ENCODE measurements around the gene ACOXL. TPM values are rescaled to one million over a fixed set of nuclear protein-coding genes. Genes with fewer than 3 reads are reported as not detected.

The ACOXL gene
- polyA plus RNA-seq, 6 donors from 2014 or later: not detected

GRCh38 chr2:110865188-110865587 is 132.8 kb downstream of the ACOXL start:
- DNase-seq (no peak), ATAC-seq (ENCODE audit: low read depth in 2 of 2) (no peak)
- Mint-ChIP-seq H3K27me3 (peaks cover 20 to 38% (median 30%) of the 10 kb centered on the region in 3 donors), H3K4me1 (no peaks in the 10 kb centered on the region), H3K4me3 (no peak overlapping the region), H3K27ac (no peak overlapping the region), H3K36me3 (no peaks in the 10 kb centered on the region), H3K9me3 (no peaks in the 10 kb centered on the region)

- Mint-ChIP-seq H3K9me3 (no peaks in the 10 kb centered on the region), H3K4me3 (no peak overlapping the region), H3K4me1 (no peaks in the 10 kb centered on the region), H3K27ac (no peak overlapping the region), H3K36me3 (no peaks in the 10 kb centered on the region), H3K27me3 (peaks cover 20 to 38% (median 23%) of the 10 kb centered on the region in 3 donors)
- DNase-seq: no peak
- ATAC-seq (ENCODE audit: low read depth in 2 of 2): no peak
These were observed 133.7 kb downstream of the ACOXL start for GRCh38 chr2:110866045-110866444.

DNA sequence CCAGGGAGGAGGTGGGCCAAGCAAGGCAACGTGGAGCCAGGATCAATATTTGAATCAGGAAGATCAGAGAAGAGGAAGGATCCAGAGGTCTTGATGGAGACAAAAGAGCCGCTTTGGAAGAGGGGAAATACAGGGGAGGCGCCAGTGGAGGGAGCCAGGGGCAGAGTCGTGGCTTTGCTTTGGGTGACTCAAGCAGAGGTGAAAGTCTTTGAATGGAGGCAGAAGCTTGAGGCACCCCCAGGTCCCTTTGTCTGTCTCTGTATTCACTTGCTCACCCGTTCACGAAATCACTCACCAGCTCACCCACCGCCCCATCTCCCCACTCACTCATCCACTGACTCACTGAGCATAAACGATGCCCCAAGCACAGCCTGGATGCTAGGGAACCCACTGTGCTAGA is 134.1 kb downstream of the ACOXL start:
- ATAC-seq (ENCODE audit: low read depth in 2 of 2) (no peak), DNase-seq (no peak)
- H3K4me1 Mint-ChIP-seq: no peaks in the 10 kb centered on the region
- peaks cover 19 to 38% (median 23%) of the 10 kb centered on the region in 3 donors for H3K27me3 Mint-ChIP-seq
- peak overlapping the region in 1 of 8 donors; percentile 32 for H3K4me3 Mint-ChIP-seq
- no peaks in the 10 kb centered on the region for H3K9me3 Mint-ChIP-seq
- no peak overlapping the region for H3K27ac Mint-ChIP-seq
- no peaks in the 10 kb centered on the region for H3K36me3 Mint-ChIP-seq

DNA sequence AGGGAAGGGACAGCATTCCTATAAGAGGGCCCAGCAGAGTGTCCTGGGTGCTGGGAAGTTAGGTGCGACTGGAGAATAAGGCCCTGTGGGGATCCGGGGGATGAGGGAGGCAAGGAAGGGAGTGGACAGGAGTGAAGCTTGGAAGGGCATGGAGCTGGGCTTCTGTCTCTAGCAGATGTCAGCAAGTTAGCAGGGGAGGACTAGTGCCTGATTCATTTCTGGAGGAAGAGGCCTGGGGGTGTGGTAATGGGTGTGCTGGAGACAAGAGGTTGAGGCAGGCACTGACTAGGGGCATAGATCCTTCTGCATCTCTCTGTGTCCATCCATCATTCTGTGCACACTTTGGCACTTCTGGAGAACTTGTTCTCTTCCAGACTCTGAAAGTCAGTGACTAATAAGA is 134.7 kb downstream of the ACOXL start:
- Mint-ChIP-seq H3K4me1 (no peaks in the 10 kb centered on the region), H3K36me3 (no peaks in the 10 kb centered on the region), H3K9me3 (no peaks in the 10 kb centered on the region), H3K27ac (no peak overlapping the region), H3K27me3 (peaks cover 14 to 33% (median 18%) of the 10 kb centered on the region in 3 donors), H3K4me3 (no peak overlapping the region)
- ATAC-seq (ENCODE audit: low read depth in 2 of 2) (no peak), DNase-seq (no peak)

DNA sequence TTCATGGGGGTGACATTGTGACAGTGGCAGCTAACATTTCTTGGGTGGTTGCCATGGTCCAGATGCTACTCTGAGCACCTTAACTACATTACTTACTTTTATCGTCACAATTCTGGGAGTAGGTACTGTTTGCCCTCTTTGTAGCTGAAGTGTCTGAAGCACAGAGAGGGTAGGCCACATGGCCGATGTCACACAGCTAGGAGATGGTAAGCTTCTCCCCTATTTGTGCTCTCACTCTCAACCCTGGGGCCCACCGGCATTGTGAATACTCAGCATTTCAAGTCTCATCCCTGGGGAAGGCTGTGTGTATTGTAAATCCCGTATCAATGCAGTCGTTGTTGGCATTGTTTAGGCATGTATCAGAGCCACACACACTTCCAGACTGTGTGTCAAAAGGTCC is 136.6 kb downstream of the ACOXL start:
- DNase-seq: no peak
- Mint-ChIP-seq H3K27me3 (peaks cover 13 to 23% (median 15%) of the 10 kb centered on the region in 3 donors), H3K4me3 (no peak overlapping the region), H3K27ac (no peak overlapping the region), H3K9me3 (no peaks in the 10 kb centered on the region), H3K4me1 (no peaks in the 10 kb centered on the region), H3K36me3 (no peaks in the 10 kb centered on the region)
- ATAC-seq (ENCODE audit: low read depth in 2 of 2): no peak

- DNase-seq: no peak
- Mint-ChIP-seq H3K27me3 (peaks cover 12 to 21% (median 15%) of the 10 kb centered on the region in 3 donors), H3K4me3 (no peak overlapping the region), H3K27ac (no peak overlapping the region), H3K4me1 (no peaks in the 10 kb centered on the region), H3K36me3 (no peaks in the 10 kb centered on the region), H3K9me3 (no peaks in the 10 kb centered on the region)
- no peak for ATAC-seq (ENCODE audit: low read depth in 2 of 2)
These were observed 137.4 kb downstream of the ACOXL start for GRCh38 chr2:110869472-110870446.

DNA sequence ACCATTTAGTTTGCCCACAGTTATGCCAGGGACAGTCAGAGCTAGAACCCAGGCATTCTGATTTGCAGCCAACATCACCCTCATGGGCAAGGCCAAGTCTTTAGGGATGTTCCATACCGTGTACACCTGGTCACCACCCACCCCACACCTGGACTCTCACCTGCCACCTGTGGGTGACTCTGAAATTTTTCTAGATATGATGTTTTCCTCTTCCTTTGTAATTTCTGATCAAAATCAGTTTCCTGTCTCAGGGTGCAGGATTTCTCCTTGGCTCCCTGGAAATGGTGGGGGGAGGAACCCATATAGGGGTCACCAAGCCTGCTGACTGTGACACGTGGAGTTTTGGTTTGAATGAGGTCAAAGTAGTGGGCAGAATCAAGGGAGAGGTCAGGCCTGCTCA is 138.2 kb downstream of the ACOXL start:
- H3K27me3 Mint-ChIP-seq: peaks cover 10 to 19% (median 15%) of the 10 kb centered on the region in 3 donors
- H3K36me3 Mint-ChIP-seq: no peaks in the 10 kb centered on the region
- no peak for DNase-seq
- H3K9me3 Mint-ChIP-seq: no peaks in the 10 kb centered on the region
- H3K27ac Mint-ChIP-seq: no peak overlapping the region
- H3K4me3 Mint-ChIP-seq: no peak overlapping the region
- ATAC-seq (ENCODE audit: low read depth in 2 of 2): no peak
- H3K4me1 Mint-ChIP-seq: no peaks in the 10 kb centered on the region

- no peak overlapping the region for H3K27ac Mint-ChIP-seq
- no peak for DNase-seq
- no peak overlapping the region for H3K4me3 Mint-ChIP-seq
- H3K9me3 Mint-ChIP-seq: no peaks in the 10 kb centered on the region
- H3K4me1 Mint-ChIP-seq: no peaks in the 10 kb centered on the region
- peaks cover 6 to 10% (median 8%) of the 10 kb centered on the region in 3 donors for H3K27me3 Mint-ChIP-seq
- no peak for ATAC-seq (ENCODE audit: low read depth in 2 of 2)
- no peaks in the 10 kb centered on the region for H3K36me3 Mint-ChIP-seq
These were observed 139.3 kb downstream of the ACOXL start for GRCh38 chr2:110871637-110872036.

DNA sequence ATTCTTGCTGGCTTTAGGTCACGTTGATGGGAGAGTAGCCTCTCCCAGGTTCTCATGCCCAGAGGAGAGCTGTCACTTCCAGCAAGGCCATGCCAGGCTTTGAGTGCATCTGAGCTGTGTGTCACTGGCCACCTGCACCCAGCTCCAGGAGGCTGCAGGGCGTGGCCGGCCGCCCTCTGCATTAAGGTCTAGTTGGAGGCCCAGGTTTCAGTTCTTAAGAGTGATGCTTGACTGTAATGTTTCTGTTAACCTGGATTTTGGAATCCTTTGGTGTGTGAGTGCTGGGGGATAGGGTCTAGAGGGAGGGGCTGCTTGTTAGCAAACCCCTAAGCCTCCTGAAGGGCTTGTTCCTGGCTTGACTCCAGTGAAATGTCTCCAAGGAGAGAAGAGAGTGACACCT is 140.1 kb downstream of the ACOXL start:
- H3K4me1 Mint-ChIP-seq: peaks cover 0 to 3% (median 0%) of the 10 kb centered on the region in 3 donors
- DNase-seq: no peak
- no peak for ATAC-seq (ENCODE audit: low read depth in 2 of 2)
- H3K4me3 Mint-ChIP-seq: no peak overlapping the region
- H3K27me3 Mint-ChIP-seq: peaks cover 0 to 4% (median 0%) of the 10 kb centered on the region in 3 donors
- no peak overlapping the region for H3K27ac Mint-ChIP-seq
- no peaks in the 10 kb centered on the region for H3K9me3 Mint-ChIP-seq
- H3K36me3 Mint-ChIP-seq: no peaks in the 10 kb centered on the region

DNA sequence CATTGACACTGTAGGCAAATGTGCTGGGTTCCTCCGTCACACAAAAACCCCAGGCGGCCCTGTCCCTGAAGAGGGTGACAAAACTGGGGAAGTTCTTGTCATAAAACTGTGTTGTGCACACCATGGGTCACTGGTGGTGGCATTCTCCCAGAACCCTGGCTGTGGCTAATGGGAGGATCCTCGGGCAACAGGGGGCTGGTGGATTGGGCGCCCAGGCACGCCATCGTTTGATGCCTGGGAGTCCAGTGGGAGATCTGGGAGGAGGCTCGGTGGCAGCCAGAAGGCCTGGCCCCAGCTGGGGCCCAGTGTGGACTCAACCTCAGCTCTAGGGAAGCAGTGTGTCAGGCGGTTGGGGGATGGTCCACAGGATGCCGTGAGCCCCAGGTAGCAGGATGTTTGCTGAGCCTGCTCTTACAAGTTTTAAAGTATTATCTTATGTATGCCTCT is 140.7 kb downstream of the ACOXL start:
- DNase-seq (no peak), ATAC-seq (ENCODE audit: low read depth in 2 of 2) (no peak)
- Mint-ChIP-seq H3K27ac (no peak overlapping the region), H3K4me3 (no peak overlapping the region), H3K27me3 (peaks cover 3 to 4% (median 4%) of the 10 kb centered on the region in 3 donors), H3K4me1 (peaks cover 0 to 3% (median 0%) of the 10 kb centered on the region in 3 donors), H3K9me3 (peaks cover 0 to 2% (median under 1%) of the 10 kb centered on the region in 7 donors), H3K36me3 (no peaks in the 10 kb centered on the region)

DNA sequence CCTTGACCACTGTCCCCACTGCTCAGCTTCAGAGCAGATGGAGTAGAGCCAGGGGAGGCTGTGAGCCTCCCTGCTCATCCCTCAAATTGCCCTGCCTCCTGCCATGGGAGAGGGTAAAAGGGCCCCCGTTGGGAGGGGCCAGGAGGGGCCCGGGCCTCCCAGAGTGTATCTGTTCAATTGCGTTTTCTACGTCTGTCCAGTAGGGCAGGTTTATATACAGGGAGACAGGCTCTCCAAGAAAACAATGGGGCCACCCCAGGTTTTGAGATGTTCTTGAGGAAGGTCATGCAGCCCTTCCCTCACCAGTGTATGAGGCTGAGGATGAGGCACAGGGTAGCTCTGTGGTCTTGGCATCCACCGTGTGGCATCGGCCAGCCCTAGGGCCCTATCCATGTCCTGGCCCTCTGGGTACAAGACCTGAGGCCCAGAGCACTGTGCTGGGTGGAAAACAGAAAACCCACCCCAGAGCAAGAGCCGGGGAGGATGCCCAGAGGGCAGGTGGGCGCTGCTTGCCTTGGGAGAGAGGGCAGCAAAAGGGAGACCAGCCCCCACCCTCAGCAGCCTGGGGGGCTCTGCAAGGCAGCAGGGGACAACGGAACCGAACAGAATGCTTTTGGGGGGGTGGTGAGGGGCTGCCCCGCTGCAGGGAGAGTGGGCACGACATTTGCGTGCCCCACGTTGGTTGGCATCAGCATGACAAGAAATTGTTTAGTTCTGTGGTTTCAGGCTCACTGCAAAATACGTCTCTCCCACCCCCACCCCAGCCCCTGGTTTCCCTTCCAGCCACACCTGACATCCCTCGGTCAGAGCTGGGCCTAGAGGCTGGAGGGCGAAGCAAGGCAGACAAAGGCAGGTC is 141.5 kb downstream of the ACOXL start:
- DNase-seq (no peak), ATAC-seq (ENCODE audit: low read depth in 2 of 2) (no peak)
- Mint-ChIP-seq H3K4me3 (no peak overlapping the region), H3K36me3 (no peaks in the 10 kb centered on the region), H3K27me3 (peaks cover 3 to 9% (median 8%) of the 10 kb centered on the region in 3 donors), H3K4me1 (peaks cover 0 to 3% (median 0%) of the 10 kb centered on the region in 3 donors), H3K9me3 (peaks cover 0 to 6% (median 3%) of the 10 kb centered on the region in 7 donors), H3K27ac (no peak overlapping the region)

DNA sequence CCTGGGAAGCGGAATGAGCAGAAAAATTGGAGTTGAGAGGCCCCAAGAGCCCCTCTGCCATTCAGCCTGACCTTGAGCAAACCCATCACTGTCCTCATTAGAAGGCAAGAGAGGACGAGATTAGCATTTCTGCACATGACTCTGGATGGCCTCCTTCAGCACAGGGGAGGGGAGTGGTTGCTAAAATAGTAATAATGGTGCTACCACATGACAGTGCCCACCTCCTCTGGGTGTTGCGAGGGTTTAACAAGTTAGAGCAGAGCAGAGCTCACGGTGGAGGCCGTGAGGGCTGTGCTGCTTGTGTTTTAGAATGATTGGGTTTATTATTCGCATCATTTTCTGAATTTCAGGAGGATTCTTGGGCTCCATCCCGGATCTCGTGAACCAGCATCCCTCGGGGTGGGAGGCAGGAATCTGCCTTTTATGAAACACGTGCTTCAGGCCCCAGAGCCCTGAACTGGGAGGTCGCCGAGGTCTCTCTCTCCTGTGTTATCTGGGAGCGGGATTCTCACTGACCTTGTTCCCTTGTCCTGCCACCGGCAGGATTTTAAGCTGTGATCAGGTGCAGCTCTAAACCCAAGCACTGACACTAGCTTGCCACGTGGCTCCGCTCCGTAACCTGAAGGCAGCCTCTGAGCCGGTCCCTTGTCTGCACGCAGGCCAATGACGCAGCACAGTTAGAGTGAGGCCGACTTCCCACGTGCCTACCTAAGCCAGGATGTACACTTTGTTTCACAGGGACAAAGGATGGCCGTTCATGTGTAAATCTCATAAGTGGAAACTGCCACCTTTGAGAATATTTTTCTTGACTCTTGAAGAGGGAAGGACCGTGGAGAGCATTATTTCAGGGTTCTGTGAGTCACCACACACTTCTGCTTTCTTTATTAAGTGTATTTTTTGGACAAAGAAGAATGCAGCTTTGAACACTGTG is 142.3 kb downstream of the ACOXL start:
- Mint-ChIP-seq H3K27ac (peak overlapping the region in 1 of 6 donors; percentile 21), H3K27me3 (peaks cover 0 to 14% (median 12%) of the 10 kb centered on the region in 3 donors), H3K36me3 (no peaks in the 10 kb centered on the region), H3K4me3 (no peak overlapping the region), H3K4me1 (peaks cover 0 to 3% (median 0%) of the 10 kb centered on the region in 3 donors), H3K9me3 (peaks cover 0 to 6% (median 3%) of the 10 kb centered on the region in 7 donors)
- no peak for ATAC-seq (ENCODE audit: low read depth in 2 of 2)
- DNase-seq: no peak

DNA sequence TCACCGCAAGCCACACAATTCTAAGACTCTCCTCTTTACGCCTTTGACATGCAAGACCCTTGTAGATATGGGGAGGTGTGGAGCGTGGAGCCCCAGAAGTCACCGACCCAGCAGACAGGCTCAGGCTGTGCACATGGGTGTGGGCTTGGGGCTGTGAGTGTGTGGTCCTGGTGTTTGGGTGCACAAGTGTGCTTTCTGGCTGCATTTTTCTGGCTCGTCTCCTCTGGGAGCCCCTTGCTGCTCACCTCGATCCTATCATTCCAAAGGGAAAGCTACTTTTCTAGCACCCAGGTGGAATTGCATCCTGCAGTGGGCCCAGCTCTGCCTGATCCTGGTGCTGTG is 143.0 kb downstream of the ACOXL start:
- Mint-ChIP-seq H3K36me3 (no peaks in the 10 kb centered on the region), H3K4me3 (no peak overlapping the region), H3K4me1 (peaks cover 0 to 3% (median 0%) of the 10 kb centered on the region in 3 donors), H3K27ac (no peak overlapping the region), H3K9me3 (peaks cover 0 to 6% (median 3%) of the 10 kb centered on the region in 7 donors), H3K27me3 (peaks cover 3 to 14% (median 12%) of the 10 kb centered on the region in 3 donors)
- ATAC-seq (ENCODE audit: low read depth in 2 of 2) (no peak), DNase-seq (no peak)
